GM10266 (cell line): Measurements from ENCODE around the gene CNGB1.

Source experiments
- DNase-seq: peaks from one replicate; pipeline ENCODE4 v3.0.0; 2012; ENCODE audit errors: extremely low spot score
- TF ChIP-seq, protein P1 (sequence below): IDR thresholded peaks from 2 replicates; pipeline ENCODE4 v1.5.1; 2012; ENCODE audit warnings: mild to moderate bottlenecking, low read depth; ENCODE audit not compliant: control insufficient read depth, insufficient read depth; ENCODE audit errors: missing control alignments

Gene CNGB1

DNA sequence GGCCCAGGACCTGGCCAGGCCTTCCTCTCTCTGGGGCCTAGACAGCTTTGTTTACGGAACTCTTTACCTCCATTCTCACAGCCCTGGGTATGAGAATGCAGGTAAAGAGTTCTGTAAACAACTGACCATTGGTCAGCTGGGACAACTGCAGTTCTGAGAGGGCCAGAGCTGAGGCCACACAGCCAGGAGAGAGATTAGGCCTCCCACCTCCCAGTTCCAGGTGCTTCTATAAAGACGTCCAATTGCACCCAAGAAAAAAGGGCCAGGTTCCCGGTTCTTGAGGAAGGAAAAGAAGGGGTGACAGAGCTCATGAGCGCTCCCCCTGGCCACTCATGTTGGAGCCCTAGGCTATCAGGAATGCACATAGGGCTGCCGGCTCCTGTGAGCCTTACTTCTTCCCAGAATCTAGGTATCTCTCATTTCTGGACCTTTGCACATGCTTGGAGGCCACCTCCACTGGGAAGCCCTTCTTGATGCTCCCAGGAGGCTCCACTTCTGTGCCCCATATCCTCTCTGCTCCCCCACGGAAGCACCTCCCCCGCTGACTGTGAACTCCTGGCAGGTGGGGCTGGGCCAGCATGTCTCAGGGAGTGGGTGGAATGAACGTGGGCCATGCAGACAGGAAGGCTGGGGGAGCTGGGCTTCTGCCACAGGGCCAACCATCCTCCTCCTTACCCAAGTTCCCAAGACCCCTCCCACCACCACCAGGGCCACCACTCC is 13.1 kb downstream of the CNGB1 start:
- no peak for DNase-seq
- TF ChIP-seq, protein P1, sequence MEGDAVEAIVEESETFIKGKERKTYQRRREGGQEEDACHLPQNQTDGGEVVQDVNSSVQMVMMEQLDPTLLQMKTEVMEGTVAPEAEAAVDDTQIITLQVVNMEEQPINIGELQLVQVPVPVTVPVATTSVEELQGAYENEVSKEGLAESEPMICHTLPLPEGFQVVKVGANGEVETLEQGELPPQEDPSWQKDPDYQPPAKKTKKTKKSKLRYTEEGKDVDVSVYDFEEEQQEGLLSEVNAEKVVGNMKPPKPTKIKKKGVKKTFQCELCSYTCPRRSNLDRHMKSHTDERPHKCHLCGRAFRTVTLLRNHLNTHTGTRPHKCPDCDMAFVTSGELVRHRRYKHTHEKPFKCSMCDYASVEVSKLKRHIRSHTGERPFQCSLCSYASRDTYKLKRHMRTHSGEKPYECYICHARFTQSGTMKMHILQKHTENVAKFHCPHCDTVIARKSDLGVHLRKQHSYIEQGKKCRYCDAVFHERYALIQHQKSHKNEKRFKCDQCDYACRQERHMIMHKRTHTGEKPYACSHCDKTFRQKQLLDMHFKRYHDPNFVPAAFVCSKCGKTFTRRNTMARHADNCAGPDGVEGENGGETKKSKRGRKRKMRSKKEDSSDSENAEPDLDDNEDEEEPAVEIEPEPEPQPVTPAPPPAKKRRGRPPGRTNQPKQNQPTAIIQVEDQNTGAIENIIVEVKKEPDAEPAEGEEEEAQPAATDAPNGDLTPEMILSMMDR = no peak

DNA sequence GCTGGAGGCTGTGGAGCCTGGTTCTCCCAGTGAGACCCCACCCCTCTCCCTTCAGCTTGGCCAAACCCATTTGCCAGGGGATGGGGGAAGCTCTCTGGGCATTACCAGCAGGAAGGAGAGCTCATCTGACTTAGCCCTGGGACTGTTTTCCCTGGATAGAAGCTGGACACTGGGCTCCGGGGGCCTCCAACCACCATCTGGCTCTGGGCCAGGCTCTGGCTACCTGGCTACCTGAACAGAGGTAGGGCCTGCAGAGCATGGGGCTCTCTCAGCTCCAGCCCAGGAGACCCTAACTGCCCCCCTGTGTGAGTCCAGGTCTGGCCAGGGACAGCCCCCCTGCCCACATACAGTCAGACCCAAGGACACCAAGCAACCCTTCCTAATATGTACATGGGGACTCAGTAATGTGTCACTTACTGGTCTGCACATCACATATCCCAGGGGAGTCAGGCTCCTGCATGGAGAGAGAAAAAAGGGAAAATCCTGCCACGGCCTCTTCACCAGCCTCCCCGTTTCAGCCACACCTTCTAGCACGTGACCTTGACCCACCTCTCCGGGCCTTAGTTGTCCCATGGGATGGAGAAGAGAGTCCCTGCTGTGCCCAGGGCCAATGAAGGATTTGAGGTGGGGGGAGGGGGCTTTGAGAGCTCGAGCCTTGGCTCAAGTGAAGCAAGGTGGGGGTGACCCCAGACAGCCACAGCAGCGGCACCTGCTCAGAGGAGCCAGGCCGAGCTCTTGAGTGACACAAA is 13.8 kb downstream of the CNGB1 start:
- TF ChIP-seq, protein P1 = no peak
- DNase-seq = no peak

DNA sequence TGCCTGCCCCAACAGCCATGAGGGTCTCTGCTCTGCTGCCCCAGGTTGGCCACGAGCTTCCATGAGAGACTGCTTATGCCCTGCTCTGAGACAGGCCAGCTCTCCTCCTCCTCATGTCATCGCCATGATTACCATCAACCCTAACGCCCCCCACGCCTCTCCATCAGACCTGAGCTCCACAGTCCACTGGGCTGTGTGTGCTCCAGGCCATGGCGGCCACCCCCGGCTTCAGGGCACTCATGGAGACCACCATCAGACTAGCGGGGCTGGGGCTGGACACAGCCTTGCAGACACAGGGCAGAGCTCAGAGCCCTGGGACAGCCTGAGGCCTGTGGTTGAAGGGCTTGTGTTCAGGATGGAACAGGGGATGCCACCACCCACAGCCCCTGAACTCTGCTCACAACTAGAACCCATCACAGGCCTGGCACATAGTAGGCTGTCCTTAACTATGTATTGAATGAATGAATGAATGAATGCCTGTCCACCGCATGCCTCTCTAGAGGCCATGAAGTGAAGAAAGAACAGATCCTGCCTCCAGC is 14.6 kb downstream of the CNGB1 start:
- no peak for DNase-seq
- TF ChIP-seq, protein P1 = no peak

DNA sequence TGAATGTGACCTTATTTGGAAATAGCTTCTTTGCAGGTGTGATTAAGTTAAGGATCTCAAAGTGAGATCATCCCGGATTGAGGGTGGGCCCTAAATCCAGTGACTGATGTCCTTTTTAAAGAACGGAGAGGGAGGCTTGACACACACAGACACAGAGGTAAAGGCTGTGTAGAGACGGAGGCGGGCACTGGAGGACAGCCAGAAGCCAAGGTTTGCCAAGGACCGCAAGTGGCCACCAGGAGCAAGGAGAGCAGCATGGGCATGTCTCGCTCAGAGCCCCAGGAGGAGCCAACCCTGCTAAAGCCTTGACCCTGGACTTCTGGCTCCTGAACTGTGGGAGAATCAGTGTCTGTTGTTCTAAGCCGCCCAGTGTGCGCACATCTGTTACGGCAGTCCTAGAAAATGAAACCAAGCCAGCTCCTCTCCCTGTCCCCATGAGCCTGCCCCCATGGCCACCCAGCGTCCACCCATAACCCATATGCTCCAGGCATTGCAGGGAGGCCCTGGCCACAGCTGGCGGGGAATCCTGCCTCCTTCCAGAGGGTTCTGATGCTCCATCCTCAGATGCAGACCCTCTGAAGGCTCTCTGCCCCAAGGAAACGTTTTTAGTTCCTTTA is 15.2 kb downstream of the CNGB1 start:
- no peak for DNase-seq
- TF ChIP-seq, protein P1 = no peak

DNA sequence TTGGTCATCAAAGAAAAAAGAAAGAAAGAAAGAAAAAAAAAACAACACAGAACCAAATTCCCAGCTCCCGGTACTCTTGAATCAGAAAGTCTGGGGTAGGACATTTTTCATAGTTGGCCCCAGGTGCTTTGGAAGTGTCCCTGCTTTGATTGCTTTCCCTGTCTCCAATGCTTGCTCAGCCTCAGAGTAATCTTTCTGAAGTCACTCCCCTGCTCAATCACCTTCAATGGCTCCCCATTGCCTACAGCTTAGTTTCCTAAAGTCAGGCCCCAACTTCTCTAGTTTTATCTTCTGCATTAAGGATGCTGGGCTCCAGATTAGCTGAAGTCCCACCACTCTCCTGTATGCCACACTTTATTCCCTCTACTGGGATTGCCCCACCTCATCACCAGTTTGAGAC is 17.1 kb downstream of the CNGB1 start:
- TF ChIP-seq, protein P1 = no peak
- DNase-seq = no peak

DNA sequence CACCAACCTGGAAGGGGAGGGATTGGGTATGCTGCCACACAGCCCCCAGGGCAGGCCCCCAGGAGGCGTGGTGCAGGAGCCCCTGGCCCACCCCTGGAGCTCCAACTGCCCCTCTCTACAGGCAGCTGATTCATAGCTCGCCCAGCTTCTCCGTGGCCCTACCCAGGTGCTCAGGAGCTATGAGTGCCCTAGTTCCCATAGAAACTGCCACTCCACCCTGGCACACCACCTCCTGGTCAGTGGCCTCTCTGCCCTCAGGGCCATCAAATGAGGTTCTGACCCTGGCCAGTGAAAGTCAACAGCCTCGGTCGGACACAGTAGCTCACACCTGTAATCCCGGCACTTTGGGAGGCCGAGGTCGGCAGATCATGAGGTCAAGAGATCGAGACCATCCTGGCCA is 18.0 kb downstream of the CNGB1 start:
- no peak for DNase-seq
- TF ChIP-seq, protein P1 = no peak
